GM19025 (cell line): ENCODE results near the gene CAMKK1.

Experiments used
- ATAC-seq: cut with Tn5 transposase; IDR thresholded peaks from one replicate; pipeline ENCODE4 v1.9.1; 2021; ENCODE audit warnings: mild to moderate bottlenecking, low read depth, moderate library complexity; ENCODE audit not compliant: unreplicated experiment

The CAMKK1 gene

DNA sequence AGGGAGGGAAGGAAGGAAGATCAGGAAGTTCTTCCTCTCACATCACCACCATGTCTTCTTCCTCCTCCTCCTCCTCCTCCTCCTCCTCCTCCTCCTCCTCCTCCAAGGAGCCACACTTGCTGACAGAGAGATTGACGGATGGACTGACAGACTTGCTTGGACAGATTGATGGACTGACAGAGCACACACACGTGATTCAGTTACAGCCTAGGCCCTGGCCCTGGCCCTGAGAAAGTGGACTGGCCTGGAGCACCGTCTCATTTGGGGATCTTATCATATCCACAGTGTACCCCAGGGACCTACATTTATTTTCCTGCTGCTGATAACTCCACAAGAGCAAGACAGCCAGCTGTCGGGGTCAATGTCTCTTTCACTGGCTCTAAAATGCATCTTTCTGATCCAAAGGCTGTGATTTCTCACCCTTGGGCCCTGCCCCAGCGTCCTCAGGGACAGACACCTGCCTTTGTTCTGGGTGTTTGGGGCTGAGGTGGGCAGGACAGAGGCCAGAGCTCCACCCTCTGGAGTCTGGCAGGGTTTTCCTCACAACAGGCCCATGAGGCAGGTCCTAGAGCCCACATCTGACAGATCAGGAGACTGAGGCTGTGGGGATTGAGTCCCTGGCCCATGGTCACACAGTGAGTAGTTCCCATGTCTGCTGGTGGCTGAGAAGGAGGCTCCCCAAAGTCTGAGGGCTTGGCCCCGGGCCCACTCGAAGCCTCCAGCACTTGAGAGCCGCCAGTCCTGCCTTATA, 25.7 kb upstream of the CAMKK1 start:
- ATAC-seq = no peak

DNA sequence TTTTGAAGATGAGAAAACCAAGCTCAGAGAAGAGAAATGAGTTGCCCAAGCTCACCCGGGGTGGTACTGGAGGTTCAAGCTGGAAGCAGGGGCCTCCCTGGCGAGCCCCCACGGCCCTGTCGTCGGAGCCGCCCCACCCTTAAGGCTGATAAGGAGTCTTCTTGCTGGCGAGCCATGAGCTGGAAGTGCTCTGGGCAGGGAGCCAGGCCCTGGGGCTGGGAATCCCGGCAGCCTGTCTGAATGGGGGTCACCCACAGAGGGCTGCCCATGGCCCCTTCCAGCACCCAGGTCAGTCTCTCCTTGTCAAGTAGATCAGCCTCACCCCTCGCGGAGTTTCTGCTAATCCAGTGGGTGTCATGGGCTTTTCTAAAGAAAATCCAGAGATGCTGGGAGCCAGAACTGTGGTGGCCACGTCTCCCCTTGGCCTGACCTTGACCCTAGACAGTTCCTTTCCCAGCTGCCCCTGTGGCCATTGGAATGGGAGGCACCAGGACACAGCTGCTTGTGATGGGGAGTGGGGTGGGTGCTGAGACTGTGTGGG, 24.6 kb upstream of the CAMKK1 start:
- ATAC-seq = no peak

DNA sequence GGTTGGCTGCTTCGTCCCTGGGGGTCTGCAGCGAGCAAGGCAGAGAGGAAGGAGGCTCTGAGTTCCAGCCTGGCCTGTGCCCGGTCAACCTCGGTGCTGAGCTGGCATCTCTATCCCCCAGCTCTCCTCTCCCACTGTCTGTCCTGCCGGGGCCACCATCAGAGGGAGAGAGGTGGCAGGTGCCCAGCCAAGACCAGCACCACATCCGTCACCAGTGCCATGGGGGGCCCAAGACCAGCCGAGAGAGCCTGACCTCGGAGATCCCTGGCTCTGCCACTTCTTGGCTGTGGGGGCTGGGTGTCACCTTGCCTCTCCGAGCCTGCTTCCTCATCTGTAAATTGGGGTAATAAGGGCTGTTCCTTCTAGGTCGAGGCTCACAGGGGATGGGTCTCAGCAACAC, 24.0 kb upstream of the CAMKK1 start:
- ATAC-seq = no peak

DNA sequence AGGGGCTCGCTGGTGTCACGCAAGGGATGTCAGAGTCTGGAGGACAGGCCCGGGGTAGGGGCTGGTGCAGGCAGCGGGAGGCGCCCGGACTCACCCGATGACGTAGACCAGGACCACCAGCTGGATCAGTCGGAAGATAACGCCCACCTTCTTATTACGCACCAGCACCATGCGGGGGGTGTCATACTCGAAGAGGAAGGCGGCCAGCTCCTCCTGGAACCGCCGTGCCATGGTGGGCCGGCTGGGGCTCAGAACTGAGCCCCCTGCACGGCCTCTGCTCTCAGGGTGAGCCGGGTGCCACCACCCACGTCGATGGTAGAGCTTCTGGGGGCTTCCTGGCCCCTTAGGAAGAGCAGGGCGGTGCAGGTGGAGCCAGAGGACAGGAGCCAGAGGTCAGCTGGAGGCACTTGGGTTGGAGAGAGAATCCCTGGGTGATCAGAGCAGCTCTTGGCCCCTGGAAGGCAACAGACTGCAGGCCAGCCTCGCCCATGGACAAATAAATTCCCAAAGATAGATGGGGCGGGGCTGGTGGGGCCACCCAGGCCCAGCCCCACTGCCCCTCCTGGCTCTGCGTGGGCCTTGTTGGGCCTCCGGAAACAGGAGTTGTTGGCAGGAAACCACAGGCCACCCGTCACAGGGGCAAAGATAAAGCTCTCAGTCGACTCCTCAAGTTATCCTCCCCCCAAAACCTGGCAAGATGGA, 23.3 kb upstream of the CAMKK1 start, which contains the start of gene P2RX1:
P2RX1 (minus strand) TSS at position 471 of the 702 bp plus-strand sequence; CDS start at position 231, 240 bp downstream.
- no peak for ATAC-seq

DNA sequence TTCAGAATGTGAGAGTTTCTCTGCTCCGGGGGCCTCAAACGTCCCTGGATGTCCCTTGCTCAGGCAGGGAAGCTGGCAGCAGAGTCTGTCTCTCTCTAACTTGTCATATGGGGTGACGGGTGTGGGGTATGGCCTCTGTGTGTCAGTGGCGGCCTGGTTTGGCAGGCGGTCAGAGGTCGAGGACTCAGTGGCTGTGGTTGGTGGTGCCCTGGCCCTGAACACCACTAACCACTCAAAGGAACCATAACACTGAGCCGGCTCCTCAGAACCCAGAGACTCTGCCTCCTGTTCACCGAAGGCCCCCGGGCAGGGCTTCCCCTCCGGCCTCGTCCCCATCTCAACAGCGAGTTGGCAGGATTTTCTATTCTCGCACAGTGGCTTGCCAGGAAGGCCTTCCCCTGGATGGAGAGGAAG, 22.7 kb upstream of the CAMKK1 start:
- no peak for ATAC-seq

DNA sequence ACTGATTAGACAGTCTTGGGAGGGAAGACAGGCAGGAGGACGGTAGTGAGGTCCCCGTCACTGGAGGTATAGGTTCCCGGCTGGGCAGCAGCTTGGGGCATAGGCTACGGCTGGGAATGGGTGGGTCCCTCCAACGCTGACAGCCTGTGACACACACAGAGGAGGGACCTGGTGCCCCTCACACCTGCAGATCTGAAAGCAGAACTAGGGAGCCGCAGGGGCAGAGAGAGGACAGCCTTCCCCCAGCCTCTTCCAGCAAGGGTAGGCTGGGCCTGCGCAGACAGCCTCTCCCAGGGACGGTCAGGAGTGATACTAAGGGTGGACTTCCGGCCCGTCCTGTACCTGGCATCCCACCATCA, 21.4 kb upstream of the CAMKK1 start:
- no peak for ATAC-seq

DNA sequence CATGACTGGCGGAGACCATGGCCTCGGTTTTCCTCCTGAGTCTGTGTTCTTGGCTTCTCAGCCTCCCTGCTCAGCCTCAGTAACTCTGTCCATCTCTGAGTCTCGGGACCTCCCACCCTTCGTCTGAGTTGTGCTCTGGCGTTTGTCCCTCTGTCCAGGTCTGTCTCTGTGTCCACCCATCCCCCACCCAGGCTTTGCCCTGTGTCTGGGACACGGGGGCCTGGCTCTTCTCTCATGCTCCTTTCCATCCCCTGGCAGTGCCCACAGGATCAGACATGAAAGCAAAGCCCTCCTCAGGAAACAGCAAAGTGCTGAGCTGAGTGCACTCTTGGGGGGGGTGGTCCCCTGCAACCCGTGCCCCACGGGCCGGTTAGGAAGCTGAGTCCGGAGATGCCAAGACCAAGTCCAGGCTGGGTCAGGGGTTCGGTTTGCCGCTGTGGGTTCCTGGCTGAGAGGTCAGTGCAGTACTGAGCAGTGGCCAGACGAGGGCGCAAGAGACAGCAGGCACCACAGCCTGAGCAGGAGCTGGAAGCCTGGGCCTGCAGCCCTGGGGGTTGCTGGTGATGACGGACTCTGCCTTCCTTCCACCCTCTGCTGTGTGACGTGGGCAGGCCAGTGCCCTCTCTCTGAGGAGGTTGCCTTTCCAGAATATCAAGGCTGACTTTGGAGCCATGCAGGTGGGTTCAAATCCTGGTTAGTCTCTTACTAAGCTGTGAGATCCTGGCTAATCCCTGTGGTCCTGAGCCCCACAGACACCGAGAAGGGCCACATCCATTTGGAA, 20.9 kb upstream of the CAMKK1 start:
- no peak for ATAC-seq

DNA sequence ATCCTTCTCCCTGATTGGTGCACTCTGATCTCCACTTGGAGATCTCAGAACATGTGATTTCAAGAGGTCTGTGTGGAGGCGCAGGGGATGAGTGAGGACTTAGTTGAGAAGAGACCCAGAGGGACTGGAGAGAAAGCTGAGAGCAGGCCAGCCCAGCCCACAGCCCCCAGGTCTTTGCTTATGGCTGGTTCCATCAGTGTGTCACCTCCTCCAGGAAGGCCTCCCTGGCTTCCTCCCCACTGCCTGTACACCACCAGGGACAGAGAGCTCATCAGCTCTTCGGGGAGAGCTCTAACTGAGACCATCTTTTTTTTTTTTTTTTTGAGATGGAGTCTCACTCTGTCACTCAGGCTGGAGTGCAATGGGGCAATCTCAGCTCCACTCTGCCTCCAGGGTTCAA, 20.0 kb upstream of the CAMKK1 start:
- no peak for ATAC-seq

DNA sequence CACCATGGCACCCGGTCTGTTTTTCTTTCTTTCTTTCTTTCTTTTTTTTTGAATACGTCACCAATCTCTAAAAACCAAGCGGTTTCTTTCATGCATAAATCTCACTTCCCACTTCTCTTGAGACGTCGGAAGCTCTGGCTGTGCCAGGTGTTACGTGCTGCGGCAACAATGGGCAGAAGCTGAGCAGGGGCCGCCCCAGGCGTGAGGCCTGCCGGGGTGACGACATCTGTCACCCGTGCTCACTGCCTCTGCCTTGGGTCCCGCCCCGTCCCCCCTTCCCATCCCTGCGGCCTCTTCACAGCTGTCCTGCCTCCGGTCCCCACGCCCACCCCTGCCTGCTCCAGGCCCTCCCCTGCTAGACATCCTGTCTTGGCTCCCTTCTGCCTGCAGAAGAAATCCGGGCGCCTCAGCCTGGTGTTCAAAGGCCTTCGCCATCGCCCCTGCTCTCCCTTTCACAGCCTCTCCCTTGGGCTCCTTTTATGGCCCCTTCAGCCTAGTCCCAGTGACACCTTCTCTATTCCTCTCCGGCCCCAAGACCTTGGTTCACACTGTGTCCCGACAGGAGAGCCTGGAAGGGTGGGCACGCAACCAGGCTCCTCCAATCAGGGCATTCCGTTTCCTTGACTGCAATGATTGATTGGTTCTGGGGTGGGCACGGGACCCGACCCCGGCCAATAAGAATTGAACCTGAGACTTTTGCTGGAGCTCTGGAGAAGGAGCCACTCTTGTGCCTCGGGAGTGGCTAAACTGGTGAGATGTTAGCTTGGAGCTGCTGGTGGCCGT, 18.6 kb upstream of the CAMKK1 start:
- ATAC-seq = peak; percentile 70

DNA sequence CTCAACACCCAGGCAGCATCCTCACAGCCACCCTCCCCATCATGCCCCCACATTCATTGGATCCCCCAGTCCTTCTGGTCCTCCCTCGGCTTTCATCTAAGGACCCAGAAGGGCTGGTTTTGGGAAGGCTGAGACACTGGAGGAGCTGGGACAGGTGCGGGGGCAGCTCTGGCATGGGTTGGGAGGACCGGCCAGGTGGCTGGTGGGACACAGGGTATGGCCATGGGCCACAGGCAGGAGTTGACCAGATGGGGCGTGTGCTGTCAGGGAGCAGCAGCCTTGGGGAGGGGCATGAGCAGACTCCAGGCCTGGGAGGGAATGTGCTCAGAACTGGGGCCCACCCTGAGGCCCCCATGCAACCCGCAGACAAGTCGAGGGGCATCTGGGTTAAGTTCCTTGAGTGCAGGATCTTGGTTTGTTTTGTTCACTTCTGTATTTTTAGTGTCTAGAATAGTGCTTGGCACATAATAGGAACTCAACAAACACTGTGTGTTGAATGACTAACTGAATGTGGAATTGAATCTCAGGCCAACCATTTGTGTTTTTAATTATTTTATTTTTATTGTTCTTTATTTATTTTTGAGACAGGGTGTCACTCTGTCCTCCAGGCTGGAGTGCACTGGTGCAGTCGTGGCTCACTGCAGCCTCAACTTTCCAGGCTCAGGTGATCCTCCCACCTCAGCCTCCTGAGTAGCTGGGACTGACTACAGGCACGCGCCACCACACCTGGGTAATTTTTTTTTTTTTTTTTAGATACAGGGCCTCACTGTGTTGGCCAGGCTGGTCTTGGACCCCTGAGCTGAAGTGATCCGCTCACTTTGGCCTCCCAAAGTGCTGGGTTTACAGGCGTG, 17.8 kb upstream of the CAMKK1 start:
- ATAC-seq = no peak

DNA sequence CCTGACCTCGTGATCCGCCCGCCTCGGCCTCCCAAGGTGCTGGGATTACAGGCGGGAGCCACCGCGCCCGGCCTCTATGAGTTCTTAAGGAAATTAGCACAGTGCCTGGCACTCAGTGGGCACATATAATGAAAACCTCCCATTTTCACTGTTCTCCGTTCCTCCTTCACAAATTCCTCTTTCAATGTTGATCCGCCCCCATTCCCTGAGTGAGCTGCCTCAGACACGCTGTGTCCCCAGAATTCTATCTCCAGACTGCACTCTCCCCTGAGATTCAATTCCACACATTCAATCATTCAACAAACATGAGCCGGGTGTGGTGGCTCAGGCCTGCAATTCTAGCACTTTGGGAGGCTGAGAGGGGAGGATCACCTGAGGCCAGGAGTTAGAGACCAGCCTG, 16.4 kb upstream of the CAMKK1 start:
- no peak for ATAC-seq

DNA sequence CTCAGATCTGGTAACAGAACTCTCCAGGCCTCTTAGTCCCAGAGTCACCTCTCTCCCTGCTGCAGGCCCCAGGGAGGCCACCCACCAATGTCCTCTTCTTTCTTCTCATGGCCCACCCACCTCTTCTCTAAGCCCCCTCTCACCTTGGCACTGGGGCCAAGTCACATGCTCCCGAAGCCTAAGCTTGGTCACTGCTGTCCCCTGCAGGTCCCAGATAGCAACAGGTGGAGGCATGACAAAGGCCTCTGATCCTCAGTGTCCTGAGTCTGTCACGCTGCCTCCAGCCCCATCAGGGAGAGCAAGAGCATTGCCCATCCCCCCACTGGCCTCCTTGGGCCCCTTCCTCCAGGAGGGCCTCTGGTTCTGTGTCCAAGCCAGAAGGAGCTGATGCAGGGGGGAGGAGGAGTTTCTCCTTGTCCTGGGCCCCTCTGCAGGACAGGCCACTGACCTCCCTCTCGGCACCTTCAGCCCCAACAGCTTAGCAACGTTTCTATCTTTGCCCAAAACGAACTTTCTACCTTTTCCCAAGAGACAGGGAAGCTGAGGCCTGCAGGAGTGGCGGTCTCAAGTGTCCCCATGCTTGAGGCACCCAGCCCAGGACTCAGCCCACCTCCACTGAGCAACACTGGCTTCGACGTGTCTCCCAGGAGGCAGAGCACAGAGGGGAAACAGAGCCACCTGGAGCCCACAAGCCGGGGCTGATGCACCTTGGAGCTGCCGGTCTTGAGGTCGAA, 14.8 kb upstream of the CAMKK1 start:
- no peak for ATAC-seq

DNA sequence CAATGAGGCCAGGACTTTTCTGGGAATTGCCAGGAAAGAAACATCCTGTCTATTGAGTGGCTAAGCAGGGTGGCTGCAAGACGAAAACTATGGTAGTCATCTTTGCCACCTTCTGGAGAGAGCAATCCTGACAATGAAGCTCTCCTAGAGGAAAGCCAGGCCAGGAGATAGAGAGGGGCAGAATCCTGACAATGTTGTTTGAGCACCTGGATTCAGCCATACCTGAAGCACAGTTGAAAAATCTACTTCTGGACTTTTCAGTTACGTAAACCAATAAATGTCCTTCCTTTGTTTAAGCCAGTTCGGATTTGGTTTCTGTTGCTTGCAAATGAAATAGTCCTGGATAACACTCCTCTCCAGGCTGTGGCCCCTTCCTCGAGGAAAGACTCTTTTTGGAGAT, 14.0 kb upstream of the CAMKK1 start:
- no peak for ATAC-seq

DNA sequence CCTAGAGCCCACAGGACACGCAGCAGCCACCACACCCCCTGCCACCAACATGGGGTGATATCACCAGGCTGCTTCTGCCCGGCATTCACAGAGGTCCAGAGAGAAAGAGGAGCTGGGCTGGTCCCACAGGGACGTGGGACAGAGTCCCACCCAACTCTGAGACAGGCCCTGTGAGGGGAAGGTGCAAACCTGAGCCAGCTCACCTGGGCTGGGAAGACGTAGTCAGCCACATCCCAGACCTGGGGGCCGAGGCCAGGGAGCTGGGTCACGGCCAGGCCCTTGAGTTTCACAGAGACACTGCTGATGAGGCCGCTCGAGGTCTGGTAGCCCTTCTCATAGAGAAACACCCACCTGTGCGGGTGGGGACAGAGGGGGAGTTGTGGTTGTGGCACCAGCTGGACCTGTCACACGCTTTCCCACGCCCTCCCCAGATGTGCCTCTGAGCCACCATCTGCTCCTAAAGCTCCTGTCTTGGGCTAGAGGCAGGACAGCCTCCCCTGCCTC, 12.2 kb upstream of the CAMKK1 start:
- ATAC-seq = no peak

DNA sequence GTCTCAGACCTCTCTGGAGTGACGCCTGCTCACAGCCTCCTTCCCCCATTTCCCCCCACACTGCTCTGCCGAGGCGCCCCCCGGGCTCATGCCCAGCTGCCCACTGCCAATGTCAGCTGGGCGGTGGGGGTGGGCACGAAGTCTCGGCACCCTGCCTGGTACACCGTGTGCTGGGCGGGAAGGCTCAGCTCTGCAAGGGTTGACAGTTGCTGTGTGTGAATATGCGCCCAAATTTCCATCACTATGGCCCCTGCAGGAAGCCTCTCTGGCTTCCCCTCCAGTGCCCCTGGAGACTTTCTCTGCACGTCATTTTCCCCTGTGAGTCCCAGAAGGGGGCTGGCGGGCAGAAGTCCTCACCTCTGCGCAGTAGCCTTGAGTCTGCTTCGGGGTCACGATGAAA, 11.6 kb upstream of the CAMKK1 start:
- no peak for ATAC-seq

DNA sequence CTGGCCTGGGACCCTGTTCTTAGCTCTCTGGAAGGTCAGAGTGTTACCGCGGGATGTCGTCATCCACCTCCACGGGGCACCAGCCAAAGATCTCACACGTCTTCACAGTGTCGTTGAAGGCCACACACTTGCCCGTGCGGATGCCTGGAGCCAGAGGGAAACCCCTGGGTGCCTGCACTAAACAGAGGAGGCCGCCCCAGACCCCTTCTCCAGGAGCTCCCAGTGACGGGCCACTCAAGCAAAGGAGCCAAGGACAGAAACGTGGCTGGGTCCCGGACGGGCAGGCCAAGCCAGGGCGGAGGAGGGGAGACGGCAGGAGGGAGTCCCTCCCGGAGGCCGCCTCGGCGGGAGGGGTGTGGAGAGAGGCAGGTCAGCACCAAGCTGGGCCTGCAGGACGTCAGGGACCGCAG, 11.0 kb upstream of the CAMKK1 start:
- no peak for ATAC-seq

DNA sequence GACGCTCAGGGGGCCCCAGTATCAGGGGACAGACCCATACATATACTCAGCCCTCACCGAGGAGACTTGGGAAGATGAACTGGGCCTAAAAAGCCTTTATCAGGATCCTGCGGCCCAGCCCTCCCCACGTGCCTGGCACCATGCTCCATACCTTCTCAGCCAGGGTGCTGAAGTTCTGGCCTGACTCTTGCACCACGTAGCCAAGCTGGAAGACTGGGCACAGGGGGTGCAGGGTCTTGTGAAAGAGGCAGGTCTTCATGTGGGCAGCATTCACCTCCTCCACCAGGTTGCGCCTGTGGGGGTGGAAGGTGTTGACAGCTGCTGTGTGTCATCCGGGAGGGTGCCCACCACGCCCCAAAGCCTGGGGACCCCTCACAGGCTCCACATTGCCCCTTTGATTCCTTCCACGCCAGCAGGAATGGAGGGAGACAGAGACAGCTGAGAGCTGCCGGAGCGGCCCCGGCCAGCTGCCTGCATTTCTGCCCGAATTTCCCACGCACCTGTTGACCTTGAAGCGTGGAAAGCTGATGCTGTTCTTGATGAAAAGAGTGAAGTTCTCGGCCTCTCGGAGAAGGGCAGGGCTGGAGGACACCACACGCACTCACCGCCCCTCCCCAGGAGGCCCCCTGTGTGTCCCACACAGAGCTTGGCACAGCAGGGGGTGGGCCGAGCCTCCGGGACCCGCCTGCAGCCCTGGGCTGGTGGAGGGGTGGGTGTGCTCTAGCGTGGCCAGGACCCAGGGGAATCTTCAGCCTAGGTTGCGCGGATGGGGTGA, 10.4 kb upstream of the CAMKK1 start:
- ATAC-seq = no peak

DNA sequence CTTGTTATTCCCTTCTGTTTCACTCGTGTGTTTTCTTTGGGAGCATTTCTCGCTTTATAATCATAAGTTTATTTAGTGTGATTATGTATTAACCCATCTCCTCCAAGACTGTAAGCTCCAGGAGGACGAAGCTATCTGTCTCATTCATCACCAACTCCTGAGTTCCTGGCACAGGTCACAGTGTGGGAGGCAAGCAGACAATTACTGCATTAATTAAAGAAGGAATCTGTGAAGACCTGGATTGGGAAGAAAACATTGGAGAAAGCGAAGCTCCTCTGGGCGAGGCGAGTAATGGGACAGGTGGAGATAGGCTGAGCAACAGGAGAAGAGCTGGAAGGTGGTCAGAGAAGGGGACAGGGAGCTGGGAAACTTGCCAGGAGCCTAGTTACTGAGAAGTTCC, 7.8 kb upstream of the CAMKK1 start:
- no peak for ATAC-seq
